B cell (primary cell): ENCODE data around the gene MOK. TPM values are rescaled to one million over a fixed set of nuclear protein-coding genes. Genes with fewer than 3 reads are reported as not detected.

ENCODE experiments used
- ATAC-seq: fragments of 200-7000 bp; cut with Tn5 transposase; one replicate; pipeline ENCODE4 v1.10.0; 2021; ENCODE audit warnings: low read depth, mild to moderate bottlenecking, moderate number of reproducible peaks, moderate library complexity
- CTCF ChIA-PET: fragments of 350-600 bp; sonication (Branson Sonifier 250); formaldehyde crosslinking; loops from one replicate; lab custom pipeline; 2021; ENCODE audit warnings: antibody characterized with exemption, inconsistent platforms; lab: Charles Lee
- POLR2A ChIA-PET: fragments of 350-600 bp; sonication (Branson Sonifier 250); formaldehyde crosslinking; loops from one replicate; lab custom pipeline; 2021; ENCODE audit warnings: antibody characterized with exemption; lab: Charles Lee
- DNase-seq: peaks from one replicate; pipeline ENCODE4 v3.0.0; 2013
- H2AFZ ChIP-seq: 2 replicates; pipeline ENCODE4 v1.6.1; 2012; ENCODE audit warnings: mild to moderate bottlenecking, low read depth, low read length; ENCODE audit not compliant: insufficient read depth, poor library complexity, severe bottlenecking
- H3K27ac ChIP-seq, 2 donors: 1 replicate in 1 of 2; 2 replicates in 1 of 2; pipeline ENCODE4 v1.5.1; 2012 to 2013; ENCODE audit warnings: low read length in 2 of 2, mild to moderate bottlenecking in 2 of 2, moderate library complexity in 1 of 2
- H3K27me3 ChIP-seq, 4 experiments: fragments of 200-600 bp in 1 of 4; sonication (generic) in 1 of 4; replicated peaks in 1 of 4; 1 replicate in 2 of 4; 2 replicates in 2 of 4; pipeline versions ENCODE4 v1.6.1 to v1.7.0; 2013 to 2016; ENCODE audit warnings: low read length in 3 of 4, mild to moderate bottlenecking in 2 of 4, mixed read lengths in 1 of 4, moderate library complexity in 1 of 4; ENCODE audit not compliant: insufficient read depth in 4 of 4, control insufficient read depth in 3 of 4; ENCODE audit errors: control extremely low read depth in 1 of 4
- H3K36me3 ChIP-seq, 2 experiments: replicated peaks in 1 of 2; 1 replicate in 1 of 2; 2 replicates in 1 of 2; pipeline versions ENCODE4 v1.6.1 to v1.7.1; 2013; ENCODE audit warnings: low read length in 1 of 2; ENCODE audit not compliant: insufficient read depth in 2 of 2, control insufficient read depth in 1 of 2; ENCODE audit errors: control extremely low read depth in 1 of 2, extremely low read depth in 1 of 2
- H3K4me1 ChIP-seq, 2 donors: fragments of 200-600 bp in 1 of 2; sonication (generic) in 1 of 2; 1 replicate in 1 of 2; 2 replicates in 1 of 2; pipeline versions ENCODE4 v1.5.1 to v1.6.1; 2013 to 2017; ENCODE audit warnings: low read length in 2 of 2; ENCODE audit not compliant: control insufficient read depth in 2 of 2, insufficient read depth in 2 of 2
- H3K4me2 ChIP-seq: replicated peaks from 2 replicates; pipeline ENCODE3; 2012; ENCODE audit warnings: mild to moderate bottlenecking, low read depth, low read length; ENCODE audit not compliant: poor library complexity, severe bottlenecking
- H3K4me3 ChIP-seq, 5 experiments: fragments of 200-600 bp in 1 of 5; sonication (generic) in 1 of 5; 1 replicate in 3 of 5; 2 replicates in 2 of 5; pipeline versions ENCODE4 v1.5.1 to v1.7.0; 2011 to 2016; ENCODE audit warnings: low read length in 4 of 5, mild to moderate bottlenecking in 4 of 5, low read depth in 2 of 5, control low read depth in 1 of 5, moderate library complexity in 1 of 5; ENCODE audit not compliant: insufficient read depth in 1 of 5; ENCODE audit errors: control extremely low read depth in 1 of 5, extremely low read depth in 1 of 5
- H3K79me2 ChIP-seq: fragments of 200-600 bp; sonication (generic); one replicate; pipeline ENCODE4 v1.6.0; 2016; ENCODE audit warnings: low read length; ENCODE audit not compliant: control insufficient read depth, insufficient read depth
- H3K9ac ChIP-seq: fragments of 200-600 bp; sonication (generic); 2 replicates; pipeline ENCODE4 v1.6.1; 2017; ENCODE audit warnings: mild to moderate bottlenecking, low read length, moderate library complexity
- H3K9me3 ChIP-seq, 3 donors: one replicate each; pipeline versions ENCODE4 v1.6.1 to v1.7.1; 2013; ENCODE audit warnings: low read length in 2 of 3; ENCODE audit not compliant: control insufficient read depth in 2 of 3, insufficient read depth in 1 of 3; ENCODE audit errors: control extremely low read depth in 1 of 3
- H4K20me1 ChIP-seq: 2 replicates; pipeline ENCODE4 v1.6.0; 2012; ENCODE audit warnings: mild to moderate bottlenecking, low read length; ENCODE audit not compliant: insufficient read depth, control insufficient read depth, poor library complexity, severe bottlenecking
- H3K27ac Mint-ChIP-seq: one replicate; pipeline ENCODE4 v1.8.0; 2021; ENCODE audit warnings: mixed read lengths
- H3K27me3 Mint-ChIP-seq: one replicate; pipeline ENCODE4 v1.8.0; 2021; ENCODE audit warnings: mixed read lengths
- H3K4me1 Mint-ChIP-seq: one replicate; pipeline ENCODE4 v1.8.0; 2021; ENCODE audit warnings: mixed read lengths
- H3K4me3 Mint-ChIP-seq: one replicate; pipeline ENCODE4 v1.8.0; 2021; ENCODE audit warnings: mixed read lengths
- H3K9me3 Mint-ChIP-seq: one replicate; pipeline ENCODE4 v1.8.0; 2022; ENCODE audit warnings: mixed read lengths; ENCODE audit not compliant: insufficient read depth
- EZH2 ChIP-seq: IDR thresholded peaks from 2 replicates; pipeline ENCODE4 v1.6.1; 2012; ENCODE audit warnings: borderline replicate concordance, low read depth, mild to moderate bottlenecking, moderate library complexity, low read length; ENCODE audit not compliant: insufficient read depth, poor library complexity, severe bottlenecking
- WGBS: methylation state at CpG from one replicate; pipeline ENCODE4 v1.1.5; 2013; ENCODE audit warnings: missing lambda C conversion rate; ENCODE audit not compliant: insufficient coverage; 5-methylcytosine and 5-hydroxymethylcytosine counted together
- intact Hi-C: fragments of 100-400 bp; cut with micrococcal nuclease; formaldehyde crosslinking; loops from one replicate; pipeline ENCODE4 v1.10.0; 2022
- polyA plus RNA-seq: library from polyadenylated mRNA; depleted of rRNA; stranded (reverse); fragments of >200 nt; gene quantifications from 2 replicates; pipeline ENCODE4 v1.2.3, GENCODE V29; 2012
- total RNA-seq, 2 donors: library from RNA; stranded (reverse); fragments of 120-200 nt in 1 of 2; gene quantifications; 1 replicate in 1 of 2; 2 replicates in 1 of 2; pipeline versions ENCODE4 v1.2.3 to v1.2.4, GENCODE V29; 2013 to 2022
- TF ChIP-seq, protein P1 (sequence below): fragments of 200-600 bp; IDR thresholded peaks from one replicate; pipeline ENCODE4 v1.8.0; 2022; ENCODE audit warnings: antibody characterized with exemption, mild to moderate bottlenecking

Gene MOK
- total and polyA plus RNA-seq, 2 donors (not counting 1 experiment from before 2014, with no cell fraction given): 1.2 to 3.0 TPM

GRCh38 chr14:102188187-102188586 lies 116.8 kb downstream of the MOK start:
- H3K4me3 ChIP-seq: no peak overlapping the region
- H3K4me1 Mint-ChIP-seq: peaks cover 42% of the 10 kb centered on the region
- no peak for TF ChIP-seq EZH2
- TF ChIP-seq, protein P1, sequence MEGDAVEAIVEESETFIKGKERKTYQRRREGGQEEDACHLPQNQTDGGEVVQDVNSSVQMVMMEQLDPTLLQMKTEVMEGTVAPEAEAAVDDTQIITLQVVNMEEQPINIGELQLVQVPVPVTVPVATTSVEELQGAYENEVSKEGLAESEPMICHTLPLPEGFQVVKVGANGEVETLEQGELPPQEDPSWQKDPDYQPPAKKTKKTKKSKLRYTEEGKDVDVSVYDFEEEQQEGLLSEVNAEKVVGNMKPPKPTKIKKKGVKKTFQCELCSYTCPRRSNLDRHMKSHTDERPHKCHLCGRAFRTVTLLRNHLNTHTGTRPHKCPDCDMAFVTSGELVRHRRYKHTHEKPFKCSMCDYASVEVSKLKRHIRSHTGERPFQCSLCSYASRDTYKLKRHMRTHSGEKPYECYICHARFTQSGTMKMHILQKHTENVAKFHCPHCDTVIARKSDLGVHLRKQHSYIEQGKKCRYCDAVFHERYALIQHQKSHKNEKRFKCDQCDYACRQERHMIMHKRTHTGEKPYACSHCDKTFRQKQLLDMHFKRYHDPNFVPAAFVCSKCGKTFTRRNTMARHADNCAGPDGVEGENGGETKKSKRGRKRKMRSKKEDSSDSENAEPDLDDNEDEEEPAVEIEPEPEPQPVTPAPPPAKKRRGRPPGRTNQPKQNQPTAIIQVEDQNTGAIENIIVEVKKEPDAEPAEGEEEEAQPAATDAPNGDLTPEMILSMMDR: no peak
- DNase-seq (no peak), ATAC-seq (no peak)
- no peaks in the 10 kb centered on the region for H3K9me3 Mint-ChIP-seq
- CTCF ChIA-PET: no interaction called here
- no peak overlapping the region for H3K27ac ChIP-seq
- no peak overlapping the region for H2AFZ ChIP-seq
- no peaks in the 10 kb centered on the region for H3K36me3 ChIP-seq
- no peak overlapping the region for H3K9ac ChIP-seq
- no peaks in the 10 kb centered on the region for H3K9me3 ChIP-seq
- no peaks in the 10 kb centered on the region for H3K27me3 ChIP-seq
- peaks cover 3 to 6% of the 10 kb centered on the region in 2 donors for H3K4me1 ChIP-seq
- H3K27me3 Mint-ChIP-seq: no peaks in the 10 kb centered on the region
- POLR2A ChIA-PET: no interaction called here
- peaks cover 82% of the 10 kb centered on the region for H4K20me1 ChIP-seq
- no peak overlapping the region for H3K4me2 ChIP-seq
- H3K79me2 ChIP-seq: peaks cover 77% of the 10 kb centered on the region
- intact Hi-C loops: no loop called here
- no CpG with 5 or more reads among the region's 1 CpG for WGBS
- H3K4me3 Mint-ChIP-seq: no peak overlapping the region
- H3K27ac Mint-ChIP-seq: no peak overlapping the region

DNA sequence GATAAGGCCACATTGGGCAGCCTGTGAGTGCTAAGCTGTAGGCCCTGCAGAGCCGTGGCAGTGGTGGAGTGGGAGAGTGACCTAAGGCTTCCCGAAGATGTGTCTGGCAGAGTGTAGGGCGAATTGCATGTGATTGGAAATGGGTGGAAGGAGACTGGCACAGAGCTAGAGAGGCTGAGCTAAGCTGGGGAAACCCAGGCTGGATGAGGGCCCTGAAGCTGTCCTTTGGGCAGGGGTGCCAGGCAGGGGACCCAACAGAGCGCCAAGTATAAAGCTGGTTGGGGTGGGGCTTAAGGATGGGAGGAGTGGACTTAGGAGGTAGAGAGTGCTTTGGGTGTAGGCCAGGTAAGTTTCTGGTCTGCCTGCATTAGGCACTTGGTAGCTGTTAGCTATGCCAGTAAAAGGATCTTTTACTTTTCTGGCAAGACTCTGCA lies 117.4 kb downstream of the MOK start:
- no peak overlapping the region for H3K4me2 ChIP-seq
- intact Hi-C loops: no loop called here
- no peaks in the 10 kb centered on the region for H3K9me3 ChIP-seq
- H3K4me3 ChIP-seq: no peak overlapping the region
- no peak for ATAC-seq
- no peak for DNase-seq
- H3K27me3 ChIP-seq: no peaks in the 10 kb centered on the region
- H3K9ac ChIP-seq: no peak overlapping the region
- ChIA-PET POLR2A (no interaction called here), CTCF (no interaction called here)
- WGBS: 96% methylated on average over 4 of the region's 4 CpGs
- H3K4me3 Mint-ChIP-seq: no peak overlapping the region
- H3K9me3 Mint-ChIP-seq: no peaks in the 10 kb centered on the region
- peaks cover 3 to 6% of the 10 kb centered on the region in 2 donors for H3K4me1 ChIP-seq
- H3K36me3 ChIP-seq: no peaks in the 10 kb centered on the region
- TF ChIP-seq EZH2: no peak
- TF ChIP-seq, protein P1: no peak
- H3K27ac Mint-ChIP-seq: no peak overlapping the region
- H4K20me1 ChIP-seq: peaks cover 84% of the 10 kb centered on the region
- no peak overlapping the region for H2AFZ ChIP-seq
- H3K79me2 ChIP-seq: peaks cover 82% of the 10 kb centered on the region
- peaks cover 41% of the 10 kb centered on the region for H3K4me1 Mint-ChIP-seq
- H3K27ac ChIP-seq: no peak overlapping the region
- no peaks in the 10 kb centered on the region for H3K27me3 Mint-ChIP-seq
